SK-MEL-5 (cell line): Measurements from ENCODE around the gene CDHR2. TPM values are rescaled to one million over a fixed set of nuclear protein-coding genes. Genes with fewer than 3 reads are reported as not detected.
A peak's percentile ranks its signal among the peaks of the same experiment; 100 is the strongest.

ENCODE experiments used
- DNase-seq: peaks from one replicate; pipeline ENCODE4 v3.0.0-alpha.2; 2016; ENCODE audit warnings: low read depth, low spot score
- in situ Hi-C: cut with HindIII; loops from 2 replicates; pipeline ENCODE4 v1.10.0; 2016; ENCODE audit warnings: low sequenced_read_pairs, high pct_unique_total_duplicates, low pct_unique_long_range_greater_than_20kb
- total RNA-seq: library from RNA; depleted of rRNA; stranded (reverse); fragments of >200 nt; shearing (Covaris generic); gene quantifications from 2 replicates; pipeline ENCODE4 v1.2.3, GENCODE V29; 2014

Gene CDHR2
- total RNA-seq, 1 experiment from 2014 or later = not detected

DNA sequence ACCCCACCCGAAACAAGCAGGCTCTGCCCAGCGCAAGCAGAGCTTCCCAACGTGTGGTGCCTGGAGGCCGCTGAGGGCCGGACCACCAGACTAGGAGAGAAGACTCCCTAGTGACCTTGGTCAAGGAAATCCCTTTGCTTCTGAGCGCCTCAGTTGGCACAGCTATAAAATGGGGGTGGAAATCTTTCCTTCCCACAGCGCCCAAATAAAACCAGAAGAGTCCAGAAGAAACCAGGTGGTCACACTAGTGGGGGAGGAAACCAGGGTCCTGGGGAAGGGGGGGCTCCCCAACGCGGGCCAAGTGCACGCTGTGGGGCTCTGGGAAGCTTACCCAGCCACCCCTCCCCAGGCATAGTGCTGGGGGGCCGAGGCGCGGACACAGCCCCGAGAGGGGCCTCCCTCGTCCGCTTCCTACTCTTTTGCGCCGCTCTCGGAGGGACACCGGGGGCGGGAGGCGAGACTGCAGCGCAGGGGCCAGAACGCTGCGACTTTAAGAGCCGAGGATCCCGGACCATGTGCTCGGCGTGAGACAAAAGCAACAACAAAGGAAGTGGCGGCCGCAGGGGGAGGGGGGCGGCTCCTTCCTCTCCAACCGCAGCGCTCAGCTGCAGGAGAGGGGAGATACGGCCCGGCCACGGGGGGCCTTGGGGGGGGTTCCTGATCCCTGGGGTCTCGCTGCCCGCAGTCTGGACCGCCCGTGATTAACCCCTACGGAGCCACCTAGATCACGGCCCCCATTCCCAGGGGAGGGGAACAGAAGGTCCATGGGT lies 12.8 kb upstream of the CDHR2 start:
- in situ Hi-C loops = no loop called here

DNA sequence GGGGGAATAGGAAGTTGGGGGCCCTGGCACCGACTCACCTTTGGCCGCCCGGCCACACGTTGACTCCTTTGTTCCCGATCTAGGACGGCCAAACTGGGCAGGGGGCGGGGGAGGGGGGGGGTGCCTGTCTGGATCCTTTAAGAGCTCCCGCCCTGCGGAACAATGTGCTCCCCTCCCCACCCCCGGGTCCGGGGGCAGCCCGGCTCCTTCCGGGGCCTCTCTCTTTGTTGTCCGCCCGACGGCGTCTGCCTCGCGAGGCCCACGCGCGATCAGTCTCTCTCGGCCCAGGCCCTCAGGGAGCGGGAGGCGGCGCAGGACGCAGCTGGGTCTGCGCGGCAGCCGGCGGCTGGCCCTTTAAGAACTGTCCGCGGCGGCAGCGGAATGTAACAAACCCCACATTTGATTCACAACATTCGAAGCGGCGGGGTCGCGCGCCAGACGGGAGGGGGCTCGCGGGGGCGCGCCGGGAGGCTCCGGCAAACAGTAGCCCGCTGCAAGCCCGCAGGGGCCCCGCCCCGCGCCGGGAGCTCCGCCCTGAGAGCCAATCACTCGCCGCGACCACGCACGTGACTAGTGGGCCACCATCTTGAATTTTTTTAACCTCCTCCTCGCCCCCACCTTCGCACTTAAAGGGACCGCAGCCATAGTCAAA lies 12.1 kb upstream of the CDHR2 start, which contains the start of gene RNF44:
Gene RNF44, minus strand, starts transcription at position 501 of the 652 bp plus-strand sequence. CDS start 4,930 bp downstream, outside the sequence.
- peak; percentile 94 for DNase-seq
- in situ Hi-C loops = no loop called here

More for the DNA sequence above, 12.8 kb upstream of the CDHR2 start:
- peak; percentile 67 for DNase-seq

DNA sequence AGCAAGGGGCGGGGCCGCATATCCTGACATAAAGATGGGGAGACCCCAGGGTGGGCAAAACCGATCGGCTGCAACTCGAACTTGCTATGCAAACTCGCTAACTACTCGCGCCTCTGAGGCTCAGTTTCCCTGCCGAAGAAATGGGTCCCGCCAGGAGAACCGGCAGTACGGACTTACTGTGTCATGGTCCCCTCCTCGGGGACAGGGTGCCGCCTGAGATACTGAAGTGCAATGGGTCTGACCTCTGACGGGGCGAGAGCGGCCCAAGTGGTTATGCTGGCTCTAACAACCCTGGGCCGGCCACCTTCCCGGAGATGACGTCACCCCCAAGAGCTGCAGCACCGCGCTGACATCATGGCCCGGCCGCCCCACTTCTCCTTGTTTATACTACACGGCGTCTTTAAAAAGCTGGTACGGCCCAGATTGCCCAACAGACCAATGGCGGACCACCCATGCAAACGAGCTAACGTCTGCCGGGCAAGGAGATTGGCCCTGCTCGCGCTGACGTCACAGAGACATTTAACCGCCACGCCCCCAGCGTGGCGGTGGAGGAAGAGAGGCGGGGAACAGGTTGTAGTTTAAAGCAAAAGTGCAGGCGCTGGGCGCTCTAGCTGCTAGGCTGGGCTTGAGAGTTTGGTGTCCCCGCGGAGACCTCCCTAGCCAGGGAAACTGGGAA lies 11.4 kb upstream of the CDHR2 start:
- in situ Hi-C loops = no loop called here
- peak; percentile 97 for DNase-seq

- in situ Hi-C loops = no loop called here
- no peak for DNase-seq
Observed at GRCh38 chr5:176538230-176538988, 10.7 kb upstream of the CDHR2 start.

- DNase-seq = no peak
- in situ Hi-C loops = no loop called here
Observed at GRCh38 chr5:176538989-176539384, 10.2 kb upstream of the CDHR2 start.

GRCh38 chr5:176540476-176540899 lies 8.7 kb upstream of the CDHR2 start:
- in situ Hi-C loops = no loop called here
- no peak for DNase-seq

GRCh38 chr5:176540956-176541337 lies 8.2 kb upstream of the CDHR2 start:
- DNase-seq = no peak
- in situ Hi-C loops = no loop called here

DNA sequence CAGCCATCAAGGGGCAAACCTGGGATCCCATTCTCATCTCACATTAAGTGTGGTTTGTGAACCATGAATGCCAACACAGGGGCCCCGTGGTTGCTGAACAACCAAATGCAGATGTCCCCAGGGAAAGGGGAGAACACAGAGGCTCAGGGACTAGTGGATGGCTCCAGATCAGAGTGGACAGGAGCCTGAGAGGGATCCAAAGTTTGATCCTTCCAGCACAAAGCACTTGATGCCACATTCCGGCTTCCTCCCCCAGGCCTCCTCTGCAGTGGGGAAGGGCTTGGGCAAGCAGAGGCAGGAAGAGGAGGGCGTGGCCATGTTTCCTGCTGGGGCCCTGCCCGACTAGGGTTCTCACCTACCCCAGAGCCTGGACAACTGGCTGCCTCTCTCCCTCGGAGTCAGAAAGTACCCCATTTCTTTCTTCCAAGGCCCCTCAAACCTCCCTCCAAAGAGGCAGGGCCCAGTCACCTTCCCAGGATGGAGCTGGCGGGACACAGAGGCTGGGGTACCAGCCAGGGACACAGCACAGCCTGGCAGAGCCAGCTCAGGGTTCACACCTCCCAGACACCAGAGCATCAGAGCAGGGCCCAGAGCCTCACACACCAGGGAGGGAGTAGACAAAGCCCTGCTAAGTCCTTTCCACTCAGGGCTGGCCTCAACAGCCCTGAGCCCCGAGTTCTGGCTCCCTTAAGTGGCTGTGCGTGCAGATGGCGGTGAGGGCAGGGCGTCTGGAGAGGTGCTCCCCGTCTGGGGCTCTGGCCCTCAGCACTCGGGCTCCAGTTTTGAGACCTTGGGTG lies 7.6 kb upstream of the CDHR2 start:
- no peak for DNase-seq
- in situ Hi-C loops = no loop called here

- DNase-seq = no peak
- in situ Hi-C loops = no loop called here
Observed at GRCh38 chr5:176542135-176542595, 7.0 kb upstream of the CDHR2 start.

DNA sequence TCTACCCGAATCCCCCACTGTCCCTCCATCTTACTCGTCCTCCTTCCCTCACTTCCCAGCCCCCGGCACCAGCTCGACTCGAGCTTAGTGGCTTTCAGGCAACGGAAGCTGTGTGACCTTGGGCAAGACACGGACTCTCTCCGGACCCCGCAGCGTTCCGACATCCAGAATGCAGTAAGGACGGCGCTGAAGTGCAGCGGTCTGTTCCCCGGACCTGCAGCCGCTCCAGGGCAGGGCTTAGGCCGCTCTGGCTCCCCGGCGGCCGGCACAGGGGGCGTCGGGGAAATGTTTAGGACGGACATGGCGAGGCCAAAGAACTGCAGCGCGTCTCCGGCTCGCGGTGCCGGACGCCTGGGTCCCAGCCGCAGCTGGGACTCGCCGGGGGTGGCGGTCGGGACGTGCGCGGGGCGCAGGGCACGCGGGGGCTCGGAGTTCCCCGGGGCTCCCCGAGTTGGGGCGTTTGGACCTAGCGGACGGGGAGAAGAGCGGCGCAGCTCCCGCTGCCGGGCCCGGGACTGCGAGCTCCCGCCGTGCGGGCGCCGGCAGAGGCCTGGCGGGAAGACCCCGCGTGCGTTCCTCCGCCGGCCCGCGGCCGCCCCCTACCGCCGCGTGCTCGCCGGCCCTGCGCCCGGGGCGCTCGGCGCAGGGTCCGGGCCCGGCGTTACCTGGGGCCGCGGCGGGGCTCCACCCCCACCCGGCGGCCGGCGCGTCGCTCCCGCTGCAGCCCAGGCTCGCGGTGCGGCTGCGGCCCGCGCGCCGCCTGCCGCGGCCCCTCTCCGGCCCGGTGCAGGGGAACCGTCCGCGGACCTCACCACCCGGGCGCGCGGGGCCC lies 6.3 kb upstream of the CDHR2 start:
- in situ Hi-C loops = no loop called here
- DNase-seq = peak; percentile 6

- in situ Hi-C loops = no loop called here
- peak; percentile 59 for DNase-seq
Observed at GRCh38 chr5:176543428-176544182, 5.5 kb upstream of the CDHR2 start.

- DNase-seq = no peak
- in situ Hi-C loops = no loop called here
Observed at GRCh38 chr5:176545388-176545736, 3.8 kb upstream of the CDHR2 start.

DNA sequence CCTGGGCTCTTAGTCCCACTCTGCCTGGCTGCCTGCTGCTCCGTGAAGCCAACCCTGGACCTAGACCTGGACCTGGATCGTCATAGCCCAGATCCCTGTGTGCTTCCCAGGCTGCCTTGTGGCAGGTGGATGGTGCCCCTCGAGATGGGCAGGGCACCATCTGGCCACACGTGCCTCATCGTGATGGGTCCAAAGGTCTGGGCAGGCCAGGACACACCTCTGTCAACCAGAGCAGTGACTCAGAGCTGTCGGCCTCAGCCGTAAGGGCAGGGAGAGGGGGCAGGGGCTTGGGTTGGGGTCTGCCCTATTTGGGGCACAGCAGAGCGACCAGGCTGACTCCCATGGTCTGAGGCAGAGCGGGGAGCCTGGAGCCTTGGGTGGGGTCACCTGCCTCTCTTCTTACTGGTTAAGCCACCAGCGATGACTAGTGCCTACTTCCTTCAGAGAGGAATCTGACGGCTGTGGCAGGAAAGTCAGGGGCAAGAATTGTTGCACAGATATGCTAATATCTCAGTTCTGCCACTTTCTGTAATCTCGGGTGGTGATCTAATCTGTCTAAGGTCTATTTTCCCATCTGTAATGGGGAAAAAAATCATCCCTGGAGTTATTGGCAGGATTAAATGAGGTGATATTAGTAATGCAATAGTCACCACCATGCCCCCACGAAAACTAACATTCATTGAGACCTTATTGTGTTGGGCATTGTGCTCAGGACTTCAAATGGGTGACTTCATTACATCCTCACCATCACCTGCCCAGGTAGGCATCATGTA lies 3.2 kb upstream of the CDHR2 start:
- DNase-seq = no peak
- in situ Hi-C loops = no loop called here

GRCh38 chr5:176547802-176548201 lies 1.3 kb upstream of the CDHR2 start:
- in situ Hi-C loops = no loop called here
- no peak for DNase-seq

DNA sequence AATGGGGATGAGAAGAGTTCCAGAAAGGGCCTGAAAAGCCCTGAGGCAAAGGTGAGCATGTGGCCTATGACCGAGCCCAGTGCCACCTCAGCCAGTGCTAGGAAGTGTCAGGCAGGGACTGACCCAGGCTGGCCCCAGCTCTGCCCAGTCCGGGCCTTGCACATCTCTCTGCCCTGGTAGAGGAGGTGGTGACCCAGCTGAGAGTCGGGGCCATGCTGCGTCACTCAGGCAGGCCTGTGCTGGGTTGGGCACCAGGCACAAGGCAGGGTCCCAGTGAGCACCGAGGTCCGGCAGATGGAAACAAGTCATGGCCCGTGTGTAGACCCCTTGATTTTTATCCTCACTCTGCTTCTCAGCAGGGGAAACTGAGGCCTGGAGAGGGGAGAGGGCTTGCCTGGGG lies 729 bp downstream of the CDHR2 start:
- in situ Hi-C loops = no loop called here
- no peak for DNase-seq
